ENCODE results near the gene ALKBH5.

GRCh38 chr17:18254888-18255649 is 71.4 kb downstream of the ALKBH5 start:
- TF ChIP-seq, protein P1, sequence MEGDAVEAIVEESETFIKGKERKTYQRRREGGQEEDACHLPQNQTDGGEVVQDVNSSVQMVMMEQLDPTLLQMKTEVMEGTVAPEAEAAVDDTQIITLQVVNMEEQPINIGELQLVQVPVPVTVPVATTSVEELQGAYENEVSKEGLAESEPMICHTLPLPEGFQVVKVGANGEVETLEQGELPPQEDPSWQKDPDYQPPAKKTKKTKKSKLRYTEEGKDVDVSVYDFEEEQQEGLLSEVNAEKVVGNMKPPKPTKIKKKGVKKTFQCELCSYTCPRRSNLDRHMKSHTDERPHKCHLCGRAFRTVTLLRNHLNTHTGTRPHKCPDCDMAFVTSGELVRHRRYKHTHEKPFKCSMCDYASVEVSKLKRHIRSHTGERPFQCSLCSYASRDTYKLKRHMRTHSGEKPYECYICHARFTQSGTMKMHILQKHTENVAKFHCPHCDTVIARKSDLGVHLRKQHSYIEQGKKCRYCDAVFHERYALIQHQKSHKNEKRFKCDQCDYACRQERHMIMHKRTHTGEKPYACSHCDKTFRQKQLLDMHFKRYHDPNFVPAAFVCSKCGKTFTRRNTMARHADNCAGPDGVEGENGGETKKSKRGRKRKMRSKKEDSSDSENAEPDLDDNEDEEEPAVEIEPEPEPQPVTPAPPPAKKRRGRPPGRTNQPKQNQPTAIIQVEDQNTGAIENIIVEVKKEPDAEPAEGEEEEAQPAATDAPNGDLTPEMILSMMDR (IDR thresholded peaks at IDR 0.05; ENCODE audit: low read length) = no peak
- no peak for TF ChIP-seq EZH2 (IDR thresholded peaks at IDR 0.05; ENCODE audit: borderline replicate concordance, low read length)

Data from OCI-LY1 (cell line).